ENCODE measurements around the gene ICAM3. TPM values are rescaled to one million over a fixed set of nuclear protein-coding genes. Genes with fewer than 3 reads are reported as not detected.

ICAM3 gene
- polyA plus RNA-seq, 1 donor (not counting 4 experiments of a cell fraction or from before 2014, with no cell fraction given) = 4.7 TPM

DNA sequence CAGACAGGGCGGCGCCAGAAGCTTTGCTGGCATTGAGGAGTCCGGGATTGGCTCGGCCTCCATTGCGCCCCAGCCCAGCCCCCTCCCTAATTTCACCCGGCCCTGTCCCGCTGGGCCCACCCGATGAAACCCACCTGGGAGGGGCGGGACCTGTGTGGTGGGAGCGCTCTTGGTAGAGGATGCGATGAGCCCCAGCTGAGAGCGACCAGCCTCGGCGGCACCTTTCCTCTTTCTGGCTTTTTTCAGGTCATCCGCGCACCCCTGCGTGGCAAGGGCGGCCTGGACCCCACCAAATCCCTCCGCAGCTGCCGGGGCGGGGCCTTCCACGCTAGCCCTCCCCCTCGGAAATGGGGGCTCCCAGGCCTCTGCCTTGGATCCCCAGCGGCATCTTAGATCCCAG lies 30.0 kb downstream of the ICAM3 start, which contains the start of gene ZGLP1:
Gene ZGLP1, minus strand, starts transcription at position 393 of the 400 bp plus-strand sequence.
- no peaks in the 10 kb centered on the region for H3K9me3 ChIP-seq (ENCODE audit: control insufficient read depth, low read depth, low read length)
- TF ChIP-seq, protein P1, sequence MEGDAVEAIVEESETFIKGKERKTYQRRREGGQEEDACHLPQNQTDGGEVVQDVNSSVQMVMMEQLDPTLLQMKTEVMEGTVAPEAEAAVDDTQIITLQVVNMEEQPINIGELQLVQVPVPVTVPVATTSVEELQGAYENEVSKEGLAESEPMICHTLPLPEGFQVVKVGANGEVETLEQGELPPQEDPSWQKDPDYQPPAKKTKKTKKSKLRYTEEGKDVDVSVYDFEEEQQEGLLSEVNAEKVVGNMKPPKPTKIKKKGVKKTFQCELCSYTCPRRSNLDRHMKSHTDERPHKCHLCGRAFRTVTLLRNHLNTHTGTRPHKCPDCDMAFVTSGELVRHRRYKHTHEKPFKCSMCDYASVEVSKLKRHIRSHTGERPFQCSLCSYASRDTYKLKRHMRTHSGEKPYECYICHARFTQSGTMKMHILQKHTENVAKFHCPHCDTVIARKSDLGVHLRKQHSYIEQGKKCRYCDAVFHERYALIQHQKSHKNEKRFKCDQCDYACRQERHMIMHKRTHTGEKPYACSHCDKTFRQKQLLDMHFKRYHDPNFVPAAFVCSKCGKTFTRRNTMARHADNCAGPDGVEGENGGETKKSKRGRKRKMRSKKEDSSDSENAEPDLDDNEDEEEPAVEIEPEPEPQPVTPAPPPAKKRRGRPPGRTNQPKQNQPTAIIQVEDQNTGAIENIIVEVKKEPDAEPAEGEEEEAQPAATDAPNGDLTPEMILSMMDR (optimal IDR thresholded peaks at IDR 0.05 in 1 of 3, IDR thresholded peaks at IDR 0.05 in 1 of 3, conservative IDR thresholded peaks at IDR 0.05 in 1 of 3; ENCODE audit: extremely low read depth in 1 of 3, insufficient read depth in 2 of 3, low read length in 3 of 3) = no peak
- TF ChIP-seq EZH2 (IDR thresholded peaks at IDR 0.05; ENCODE audit: low read length) = no peak
- no peaks in the 10 kb centered on the region for H3K79me2 ChIP-seq (ENCODE audit: control insufficient read depth, insufficient read depth, low read length)
- FAIRE-seq (no peak), DNase-seq (ENCODE audit: low read depth, low spot score) (no peak)
- dilution Hi-C loops (cut with MboI; ENCODE audit: extremely low pct_ligation_motif_present, low sequenced_read_pairs) = no loop called here
- H3K4me1 ChIP-seq (ENCODE audit: control insufficient read depth, extremely low read depth, insufficient read depth, low read length) = no peaks in the 10 kb centered on the region
- H3K4me3 ChIP-seq (ENCODE audit: control insufficient read depth in 2 of 3, extremely low read depth in 1 of 3, insufficient read depth in 2 of 3, low read depth in 1 of 3, low read length in 3 of 3) = no peak within 1 kb of the TSS
- no peak within 1 kb of the TSS for H3K9ac ChIP-seq (ENCODE audit: control insufficient read depth, extremely low read depth, insufficient read depth, low read length)
- H3K4me2 ChIP-seq (ENCODE audit: control insufficient read depth, extremely low read depth, insufficient read depth, low read depth, low read length) = no peak within 1 kb of the TSS
- H3K27ac ChIP-seq (ENCODE audit: control insufficient read depth, insufficient read depth, low read length) = no peak within 1 kb of the TSS
- H4K20me1 ChIP-seq (ENCODE audit: control insufficient read depth, extremely low read depth, insufficient read depth, low read length) = no peaks in the 10 kb centered on the region
- H3K27me3 ChIP-seq (ENCODE audit: control insufficient read depth, extremely low read depth, insufficient read depth, low read length) = no peaks in the 10 kb centered on the region
- H2AFZ ChIP-seq (ENCODE audit: control insufficient read depth, low read length) = no peak within 1 kb of the TSS
- H3K36me3 ChIP-seq (ENCODE audit: control insufficient read depth in 2 of 2, extremely low read depth in 1 of 2, insufficient read depth in 2 of 2, low read length in 2 of 2) = peaks cover 8% of the 10 kb centered on the region in 2 experiments
- no peaks in the 10 kb centered on the region for H3K9me1 ChIP-seq (ENCODE audit: control insufficient read depth, extremely low read depth, insufficient read depth, low read length)

DNA sequence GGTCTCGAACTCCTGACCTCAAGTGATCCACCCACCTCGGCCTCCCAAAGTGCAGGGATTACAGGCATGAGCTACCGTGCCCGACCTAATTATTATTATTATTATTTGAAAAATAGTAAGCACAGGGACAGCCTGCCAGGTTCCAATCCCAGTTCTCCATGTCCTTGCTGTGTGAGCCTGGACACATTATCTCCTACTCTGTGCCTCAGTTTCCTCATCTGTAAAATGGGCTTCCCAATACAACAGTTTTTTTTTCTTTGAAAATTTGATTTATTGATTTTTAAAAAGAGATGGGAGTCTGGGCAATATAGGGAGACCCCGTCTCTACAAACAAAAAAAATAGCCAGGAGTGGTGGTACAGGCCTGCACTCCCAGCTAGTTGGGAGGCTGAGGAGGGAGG lies 33.1 kb downstream of the ICAM3 start:
- Histone ChIP-seq H3K27ac (ENCODE audit: control insufficient read depth, insufficient read depth, low read length) (no peak overlapping the region), H4K20me1 (ENCODE audit: control insufficient read depth, extremely low read depth, insufficient read depth, low read length) (no peaks in the 10 kb centered on the region), H3K9me1 (ENCODE audit: control insufficient read depth, extremely low read depth, insufficient read depth, low read length) (no peaks in the 10 kb centered on the region), H3K9ac (ENCODE audit: control insufficient read depth, extremely low read depth, insufficient read depth, low read length) (no peak overlapping the region), H3K27me3 (ENCODE audit: control insufficient read depth, extremely low read depth, insufficient read depth, low read length) (no peaks in the 10 kb centered on the region), H3K79me2 (ENCODE audit: control insufficient read depth, insufficient read depth, low read length) (no peaks in the 10 kb centered on the region), H3K36me3 (ENCODE audit: control insufficient read depth in 2 of 2, extremely low read depth in 1 of 2, insufficient read depth in 2 of 2, low read length in 2 of 2) (peaks cover 8% of the 10 kb centered on the region in 2 experiments), H3K4me2 (ENCODE audit: control insufficient read depth, extremely low read depth, insufficient read depth, low read depth, low read length) (no peak overlapping the region), H3K4me1 (ENCODE audit: control insufficient read depth, extremely low read depth, insufficient read depth, low read length) (peaks cover 6% of the 10 kb centered on the region), H2AFZ (ENCODE audit: control insufficient read depth, low read length) (no peak overlapping the region), H3K9me3 (ENCODE audit: control insufficient read depth, low read depth, low read length) (no peaks in the 10 kb centered on the region), H3K4me3 (ENCODE audit: control insufficient read depth in 2 of 3, extremely low read depth in 1 of 3, insufficient read depth in 2 of 3, low read depth in 1 of 3, low read length in 3 of 3) (no peak overlapping the region)
- DNase-seq (ENCODE audit: low read depth, low spot score) (no peak), FAIRE-seq (no peak)
- TF ChIP-seq, protein P1 (optimal IDR thresholded peaks at IDR 0.05 in 1 of 3, IDR thresholded peaks at IDR 0.05 in 1 of 3, conservative IDR thresholded peaks at IDR 0.05 in 1 of 3; ENCODE audit: extremely low read depth in 1 of 3, insufficient read depth in 2 of 3, low read length in 3 of 3) = no peak
- no peak for TF ChIP-seq EZH2 (IDR thresholded peaks at IDR 0.05; ENCODE audit: low read length)
- dilution Hi-C loops (cut with MboI; ENCODE audit: extremely low pct_ligation_motif_present, low sequenced_read_pairs) = no loop called here

Measured in keratinocyte (primary cell).